HG02981 (cell line): ENCODE results near the gene MIOX.

ENCODE experiments used
- ATAC-seq: cut with Tn5 transposase; IDR thresholded peaks from one replicate; pipeline ENCODE4 v1.9.1; 2021; ENCODE audit warnings: mild to moderate bottlenecking, moderate library complexity; ENCODE audit not compliant: unreplicated experiment

Gene MIOX

DNA sequence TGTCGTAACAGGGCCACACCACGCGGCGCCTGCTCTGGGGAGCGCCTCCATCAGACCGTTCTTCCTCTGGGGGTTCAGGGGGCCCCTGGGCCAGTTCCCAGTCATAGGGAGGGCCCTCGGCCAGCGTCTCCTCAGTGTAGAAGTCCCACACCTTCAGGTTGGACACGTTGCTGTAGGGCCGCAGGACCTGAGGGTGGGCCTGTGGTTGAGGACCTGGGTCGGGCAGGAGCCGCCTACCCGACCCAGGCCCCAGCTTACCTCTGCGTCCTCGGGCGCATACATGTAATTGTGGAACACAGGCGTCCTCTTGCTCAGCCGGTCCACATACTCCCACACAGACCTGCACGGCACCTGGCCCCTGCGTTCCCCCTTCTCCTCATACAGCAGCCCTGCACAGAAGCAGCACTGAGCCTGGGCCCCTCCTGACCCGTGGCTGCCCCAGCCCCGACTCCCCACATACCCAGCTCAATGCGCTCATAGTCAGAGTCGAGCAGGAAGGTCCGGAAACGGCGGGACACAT lies 32.0 kb upstream of the MIOX start:
- ATAC-seq: no peak

DNA sequence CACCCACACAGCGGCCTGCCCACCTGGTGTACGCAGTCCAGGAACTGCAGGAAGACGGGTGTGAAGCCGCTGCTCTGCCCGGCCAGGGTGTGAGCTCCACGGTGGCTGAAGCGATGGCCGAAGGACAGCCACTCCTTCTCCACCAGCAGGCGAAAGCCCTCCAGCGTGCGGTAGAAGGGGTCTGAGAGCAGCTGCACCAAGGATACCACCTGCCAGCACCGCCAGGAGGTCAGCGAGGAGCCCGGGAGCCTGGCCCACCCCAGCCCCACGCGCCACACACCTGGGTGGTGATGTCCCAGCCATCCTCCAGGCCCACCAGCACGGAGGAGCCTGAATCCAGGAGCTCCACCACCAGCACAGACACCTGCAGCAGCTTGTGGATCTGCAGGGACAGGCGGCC lies 31.5 kb upstream of the MIOX start:
- no peak for ATAC-seq

DNA sequence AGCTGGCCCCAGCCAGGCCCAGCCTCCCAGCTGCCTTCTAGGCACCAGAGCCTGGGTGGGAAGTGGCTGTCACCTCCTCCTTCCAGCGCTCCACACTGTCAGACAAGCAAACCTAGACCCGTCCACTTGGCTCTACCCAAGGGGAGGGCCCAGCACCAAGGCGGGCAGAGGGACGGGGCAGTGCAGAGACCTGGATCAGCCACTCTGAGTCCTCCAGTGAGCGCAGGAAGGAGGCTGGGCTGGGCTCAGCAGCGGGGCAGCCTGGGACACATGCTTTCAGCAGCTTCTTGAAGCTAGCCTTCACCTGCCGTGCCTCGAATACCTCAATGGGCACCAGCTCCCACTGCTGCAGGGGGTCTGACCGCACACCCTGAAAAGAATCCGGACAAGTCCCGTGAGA lies 30.6 kb upstream of the MIOX start:
- no peak for ATAC-seq

DNA sequence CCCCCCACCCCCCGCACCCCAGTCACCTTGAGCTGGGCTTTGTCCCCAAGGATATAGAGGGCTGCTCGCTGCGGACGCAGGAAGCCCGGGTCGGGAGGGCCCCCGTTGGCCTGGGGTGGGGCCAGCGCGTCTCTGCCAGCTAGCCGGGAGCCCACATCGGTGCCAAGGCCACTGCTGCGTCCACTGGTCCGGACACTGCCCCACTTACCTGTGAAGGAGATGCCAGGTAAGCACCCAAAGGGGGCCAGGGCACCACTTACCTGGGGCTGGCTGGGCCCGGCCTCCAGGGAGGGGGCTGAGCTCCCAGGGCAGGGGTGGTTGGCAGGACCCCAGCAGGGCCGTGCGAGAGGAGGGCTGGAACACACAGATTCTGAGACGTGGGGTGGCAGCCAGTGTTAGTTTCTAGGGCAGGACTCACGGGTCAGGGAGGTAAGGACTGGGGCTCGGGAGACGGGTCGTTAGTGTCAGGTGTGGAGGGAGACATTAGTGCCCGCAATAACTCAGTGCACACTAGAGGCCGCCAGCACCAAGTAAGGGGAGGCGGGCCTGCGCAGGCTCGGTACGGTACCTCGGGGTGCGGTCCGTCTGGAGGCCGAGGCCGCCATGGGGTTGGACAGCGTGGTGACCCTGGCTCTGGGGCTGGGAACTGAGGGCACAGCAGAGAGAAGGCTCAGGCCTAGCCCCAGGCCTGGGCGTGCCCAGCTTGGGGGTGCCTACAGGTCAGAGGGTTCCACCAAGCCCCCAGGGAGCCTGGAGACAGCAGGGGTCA lies 30.0 kb upstream of the MIOX start:
- ATAC-seq: no peak

DNA sequence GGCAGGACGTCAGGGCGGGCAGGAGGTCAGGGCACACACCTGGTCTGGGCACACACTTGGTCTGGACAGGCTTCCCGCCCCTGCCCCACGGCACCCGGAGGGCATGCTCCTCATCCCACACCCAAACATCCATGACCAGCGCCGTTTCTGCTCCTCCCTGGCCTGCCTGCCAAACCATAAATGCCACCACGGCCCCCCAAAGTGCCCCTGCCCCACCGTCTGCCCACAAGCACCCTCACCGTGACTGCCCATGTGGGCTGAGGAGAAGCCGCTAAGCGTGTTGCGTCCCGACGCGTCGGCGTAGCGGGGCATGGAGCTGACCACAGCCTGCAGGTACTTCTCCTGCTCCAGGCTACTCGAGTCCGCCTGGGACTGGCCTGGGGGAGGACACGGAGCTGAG lies 27.6 kb upstream of the MIOX start:
- no peak for ATAC-seq

DNA sequence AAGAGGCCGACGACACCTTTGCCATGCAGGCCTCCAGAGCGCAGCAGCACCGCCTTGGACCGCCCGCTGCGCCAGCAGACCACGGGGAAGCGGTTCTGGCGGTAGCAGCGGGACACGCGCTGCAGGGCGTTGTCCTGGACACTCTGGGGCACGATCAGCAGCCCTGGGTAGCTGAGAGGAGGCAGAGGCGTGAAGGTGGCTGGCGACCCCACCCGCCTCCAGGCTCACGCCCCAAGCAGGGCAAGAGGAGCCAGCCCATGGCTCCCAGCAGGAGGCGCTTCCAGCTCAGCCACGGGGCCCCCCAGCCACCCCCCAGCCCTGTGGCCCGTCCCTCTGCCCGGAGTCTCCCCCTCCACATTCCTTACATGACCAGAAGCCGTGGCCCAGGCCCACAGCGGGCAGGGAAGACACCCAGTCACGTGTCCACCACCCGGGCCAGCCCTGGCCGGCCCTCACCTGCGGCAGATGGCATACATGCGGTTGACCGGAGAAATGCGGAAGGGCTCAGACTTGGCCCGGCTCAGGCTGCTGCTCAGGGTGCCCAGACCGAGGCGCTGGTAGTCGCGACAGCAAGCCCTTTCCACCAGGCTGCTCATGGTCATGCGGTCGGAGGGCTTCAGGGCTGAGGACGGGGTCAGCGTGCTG lies 27.0 kb upstream of the MIOX start:
- ATAC-seq: no peak

DNA sequence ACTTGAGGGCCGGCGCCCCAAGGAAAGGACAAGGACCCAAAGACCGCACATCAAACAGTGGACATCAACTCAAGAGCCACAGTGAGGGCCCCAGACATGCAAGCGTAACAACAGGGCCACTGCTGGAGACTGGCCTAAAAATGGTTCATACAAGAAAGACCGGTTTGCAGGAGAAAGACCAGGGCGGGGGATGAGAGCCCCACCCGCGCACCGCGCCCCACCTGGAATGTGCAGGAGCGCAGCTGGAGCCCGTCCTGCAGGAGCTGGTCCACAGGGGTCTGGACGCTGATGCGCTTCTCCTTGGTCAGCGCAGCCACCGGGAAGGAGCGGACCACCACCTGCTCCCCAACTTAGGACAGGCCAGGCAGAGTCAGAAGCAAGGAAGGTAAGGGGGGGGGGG lies 25.7 kb upstream of the MIOX start:
- no peak for ATAC-seq

DNA sequence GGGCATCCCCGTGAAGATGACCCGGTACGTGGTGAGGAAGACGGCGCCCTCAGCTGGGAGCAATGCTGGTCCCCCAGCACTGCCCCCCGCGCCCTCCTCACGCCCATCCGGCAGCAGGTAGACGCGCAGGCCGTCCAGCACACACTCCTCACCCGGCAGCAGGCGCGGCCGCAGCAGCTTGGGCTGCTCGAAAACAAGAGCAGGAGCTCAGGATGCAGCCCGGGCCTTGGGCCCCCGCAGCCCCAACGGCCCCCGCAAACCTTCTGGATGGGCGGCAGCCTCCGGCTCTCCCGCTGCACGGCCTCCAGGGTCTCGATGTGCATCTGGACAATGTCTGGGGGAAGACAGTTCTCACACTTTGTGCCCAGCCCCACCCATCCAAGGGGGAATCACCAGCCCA lies 25.1 kb upstream of the MIOX start:
- ATAC-seq: no peak

DNA sequence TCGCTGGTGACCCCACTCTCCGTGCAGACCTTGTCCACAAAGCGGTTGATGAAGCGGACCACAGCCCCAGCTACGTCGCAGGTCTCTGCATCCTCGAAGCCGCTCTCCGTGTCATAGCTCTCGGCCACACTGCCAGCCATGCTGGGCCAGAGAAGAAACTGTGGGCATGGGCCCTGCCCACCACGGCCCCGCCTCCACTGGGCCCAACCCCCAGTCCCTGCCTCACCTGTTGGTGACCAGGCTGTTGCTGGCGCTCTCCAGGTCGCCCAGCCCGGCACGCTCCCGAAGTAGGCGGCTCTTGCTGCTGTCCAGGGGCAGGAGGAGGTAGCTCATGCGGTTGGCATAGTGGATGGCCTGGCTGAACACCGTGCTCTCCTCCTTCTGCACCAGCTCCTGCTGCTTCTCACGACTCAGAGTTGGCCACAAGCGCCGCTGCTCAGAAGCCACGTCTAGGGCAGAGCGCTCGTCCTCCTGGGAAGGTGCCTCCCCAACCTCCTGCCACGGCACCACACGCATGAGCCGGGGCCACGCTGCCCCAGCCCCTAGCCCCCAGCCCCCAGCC lies 24.6 kb upstream of the MIOX start:
- ATAC-seq: no peak

DNA sequence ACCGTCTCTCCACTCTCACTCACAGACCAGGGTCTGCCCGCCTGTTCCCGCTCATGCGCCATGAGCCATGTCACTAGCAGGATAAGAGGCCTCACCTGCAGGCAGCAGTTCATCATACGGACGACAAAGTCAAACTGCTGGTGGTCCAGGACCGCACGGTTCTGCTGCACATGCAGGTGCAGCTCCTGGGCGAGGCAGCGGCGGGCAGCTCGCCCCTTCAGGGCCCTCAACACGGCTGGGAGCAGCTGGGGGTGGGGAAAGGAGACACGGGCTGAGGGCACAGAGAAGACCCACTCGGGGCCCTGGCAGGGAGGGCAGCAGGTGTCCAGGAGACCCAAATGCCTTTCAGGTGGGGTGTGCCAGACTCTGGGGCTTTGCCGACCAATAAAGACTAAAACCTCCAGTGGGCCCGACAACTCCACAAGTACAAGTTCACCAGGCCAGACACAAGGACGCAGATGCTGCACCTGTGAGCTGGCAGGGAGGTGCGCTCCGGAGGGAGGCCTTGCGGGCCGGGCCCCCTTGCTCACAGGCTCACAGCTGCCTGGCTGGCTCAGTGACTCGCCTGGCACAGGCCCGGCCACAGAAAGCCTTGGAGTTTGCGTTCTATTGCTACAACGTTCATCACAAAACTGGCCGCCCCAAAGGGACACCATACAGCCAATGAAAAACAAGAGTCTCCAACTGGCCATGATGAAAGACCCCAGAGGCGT lies 23.3 kb upstream of the MIOX start:
- no peak for ATAC-seq

DNA sequence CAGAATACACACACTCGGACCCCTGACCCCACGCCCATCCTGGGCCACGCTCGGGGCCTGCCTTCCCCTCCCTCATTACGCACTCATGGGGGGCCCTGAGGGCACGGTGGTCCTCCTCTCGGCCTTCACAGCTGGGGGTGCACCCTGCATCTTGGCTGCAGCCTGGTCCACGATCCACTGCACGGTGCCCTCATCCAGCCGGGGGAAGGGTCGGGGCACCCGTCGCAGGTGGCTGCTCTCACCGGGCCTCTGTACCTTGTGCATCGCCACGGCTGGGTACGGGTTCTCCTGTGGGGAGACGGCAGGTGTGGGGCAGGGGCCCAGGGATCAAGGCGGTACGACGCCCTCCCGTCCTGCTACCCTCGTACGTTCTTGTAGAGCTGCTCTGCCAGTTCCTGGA lies 22.2 kb upstream of the MIOX start:
- ATAC-seq: no peak

DNA sequence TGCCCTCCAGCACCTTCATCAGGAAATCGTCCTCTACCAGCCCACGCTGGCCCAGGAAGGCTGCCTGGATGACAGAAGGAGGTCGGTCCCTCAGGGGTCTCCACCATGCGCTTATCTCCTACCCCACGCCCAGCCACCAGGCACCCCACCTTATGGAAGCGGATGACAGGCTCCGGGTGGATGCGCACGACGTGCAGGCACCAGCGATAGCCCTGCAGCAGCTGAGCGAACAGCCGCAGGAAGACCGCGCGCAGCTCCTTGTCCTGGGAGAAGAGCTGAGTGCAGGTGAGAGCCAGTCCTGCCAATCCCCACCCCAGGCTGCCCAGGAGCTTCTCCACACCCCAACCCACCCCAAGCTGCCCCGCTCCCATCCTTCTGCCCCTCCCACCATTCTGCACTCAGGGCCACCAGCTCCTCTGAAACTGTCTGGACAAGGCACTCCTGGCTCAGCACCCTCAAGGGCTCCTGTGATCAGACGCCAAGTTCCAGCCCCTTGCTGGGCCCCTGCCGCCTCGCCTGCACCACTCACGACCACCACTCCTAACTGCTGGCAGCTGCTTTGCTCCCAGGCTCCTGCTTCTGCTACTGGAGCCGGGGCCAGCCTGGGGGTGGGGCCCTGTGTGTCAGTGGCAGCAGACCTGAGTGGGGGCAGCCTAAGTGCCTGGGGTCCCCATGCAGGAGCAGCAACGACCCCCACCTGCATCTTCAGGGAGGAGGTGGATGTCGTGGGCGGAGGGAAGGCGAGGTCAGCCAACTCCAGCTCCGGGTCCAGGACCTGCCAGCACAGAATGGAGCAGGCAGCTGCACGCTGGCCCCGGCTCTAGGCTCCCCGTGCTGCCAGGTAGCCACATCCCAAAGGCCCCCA lies 21.4 kb upstream of the MIOX start:
- no peak for ATAC-seq

DNA sequence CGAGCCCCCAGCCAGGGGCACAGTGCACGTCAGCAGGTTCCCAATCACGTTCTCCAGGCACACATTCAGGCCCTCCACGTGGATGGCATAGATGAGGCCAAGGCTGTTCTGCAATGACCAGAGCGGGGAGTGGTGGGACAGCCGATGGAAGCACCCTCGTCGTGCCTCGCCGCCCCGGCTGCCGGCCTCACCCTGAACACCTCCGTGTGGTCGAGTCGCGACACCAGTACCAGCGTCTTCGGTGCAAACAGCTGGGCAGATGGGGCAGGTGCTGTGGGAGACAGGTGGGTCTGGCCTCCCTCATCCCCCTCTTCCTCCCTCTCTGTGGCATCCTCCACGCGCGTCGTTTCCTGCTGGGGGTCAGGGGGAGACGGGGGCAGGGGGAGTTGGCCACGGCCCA lies 19.3 kb upstream of the MIOX start:
- no peak for ATAC-seq

DNA sequence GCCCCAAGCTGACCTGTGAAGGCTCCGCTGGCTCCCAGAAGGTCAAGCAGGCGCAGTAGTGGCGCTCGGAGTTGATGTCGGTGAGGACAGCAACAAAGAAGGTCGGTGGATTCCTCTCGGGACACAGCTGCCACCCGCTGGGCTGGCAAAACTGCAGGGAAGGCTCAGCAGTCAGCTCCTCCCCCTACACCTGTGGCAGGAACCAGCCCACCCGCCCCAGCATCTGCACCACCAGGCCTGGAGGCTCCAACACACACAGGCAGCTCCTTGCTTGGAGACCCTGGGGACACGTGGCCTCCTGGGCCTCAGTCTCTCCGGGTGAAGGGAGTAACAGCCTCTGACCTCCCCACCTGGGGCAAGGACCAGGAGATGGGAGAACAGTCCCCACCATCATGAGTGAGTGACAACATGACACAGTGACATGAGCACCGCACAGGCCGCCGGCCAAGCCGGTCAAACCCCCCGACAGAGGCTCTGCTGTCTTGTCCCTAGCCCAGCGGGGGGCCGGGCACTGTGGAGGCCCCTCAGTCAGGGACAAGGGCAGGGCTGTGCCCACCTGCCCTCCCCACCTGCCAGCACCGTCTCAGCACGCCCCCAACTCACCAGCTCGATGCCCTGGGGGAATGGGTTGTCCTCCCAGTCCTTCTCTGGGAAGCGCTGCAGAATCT lies 18.8 kb upstream of the MIOX start:
- ATAC-seq: no peak

DNA sequence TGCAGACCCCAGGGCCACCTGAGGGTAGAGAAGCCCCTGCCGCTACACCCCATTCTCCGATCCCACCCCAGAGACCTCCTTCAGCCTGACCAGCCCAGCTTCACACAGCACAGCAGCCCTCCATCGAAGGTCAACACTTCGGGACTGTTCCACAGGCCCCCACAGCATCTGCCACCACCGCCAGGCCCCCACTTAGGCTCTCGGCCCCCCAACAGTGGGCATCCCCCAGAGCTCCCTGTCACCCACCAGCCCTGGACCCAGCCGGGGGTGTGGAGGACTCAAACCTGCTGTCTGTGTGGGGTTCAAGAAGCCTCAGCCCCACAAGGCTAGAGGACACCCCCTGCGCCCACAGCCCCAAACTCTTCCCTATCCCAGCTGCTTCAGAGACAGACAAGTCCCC lies 18.0 kb upstream of the MIOX start:
- ATAC-seq: no peak

DNA sequence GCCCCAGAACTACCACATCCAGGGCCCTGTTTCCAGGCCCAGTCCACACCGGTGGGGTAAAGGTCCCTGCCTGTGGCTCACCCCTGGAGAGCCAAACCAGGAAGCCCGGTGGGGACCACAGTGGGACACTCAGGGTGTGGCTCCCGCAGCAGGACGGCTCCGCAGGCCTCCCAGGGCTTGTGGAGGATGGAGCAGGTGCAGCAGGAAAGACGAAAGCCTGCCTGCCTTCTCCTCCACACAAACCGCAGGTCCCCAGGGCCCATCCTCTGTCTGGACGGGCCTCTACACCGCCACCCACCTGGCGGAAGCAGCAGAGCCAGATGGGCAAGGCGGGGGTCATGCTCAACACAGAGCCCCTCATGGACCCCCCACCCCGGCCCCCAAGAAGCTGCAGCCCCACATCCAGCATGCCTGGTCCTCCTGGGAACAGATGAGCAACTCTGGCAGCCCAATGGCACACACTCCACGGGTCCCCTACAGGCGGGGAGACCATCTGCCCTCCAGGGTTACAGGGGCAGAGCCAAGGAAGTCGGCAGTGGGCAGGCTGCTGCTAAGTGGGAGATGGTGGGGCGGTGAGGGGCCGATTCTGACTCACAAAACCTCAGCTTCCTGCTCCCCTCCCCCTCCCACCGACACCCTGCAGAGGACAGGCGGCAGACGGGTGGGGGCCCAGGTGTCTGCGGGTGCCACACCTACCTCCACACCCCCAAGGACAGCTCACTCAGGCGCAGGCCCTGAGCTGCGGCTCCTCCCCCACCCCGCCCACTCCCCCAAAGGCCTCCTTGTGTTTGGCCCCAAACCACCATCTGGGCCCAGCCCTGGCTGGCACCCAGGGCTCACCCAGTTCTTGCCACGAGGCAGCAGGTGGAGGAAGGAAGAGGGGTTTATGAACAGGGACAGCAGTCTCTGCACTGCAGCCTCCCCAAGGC lies 17.0 kb upstream of the MIOX start:
- peak; percentile 48 for ATAC-seq

DNA sequence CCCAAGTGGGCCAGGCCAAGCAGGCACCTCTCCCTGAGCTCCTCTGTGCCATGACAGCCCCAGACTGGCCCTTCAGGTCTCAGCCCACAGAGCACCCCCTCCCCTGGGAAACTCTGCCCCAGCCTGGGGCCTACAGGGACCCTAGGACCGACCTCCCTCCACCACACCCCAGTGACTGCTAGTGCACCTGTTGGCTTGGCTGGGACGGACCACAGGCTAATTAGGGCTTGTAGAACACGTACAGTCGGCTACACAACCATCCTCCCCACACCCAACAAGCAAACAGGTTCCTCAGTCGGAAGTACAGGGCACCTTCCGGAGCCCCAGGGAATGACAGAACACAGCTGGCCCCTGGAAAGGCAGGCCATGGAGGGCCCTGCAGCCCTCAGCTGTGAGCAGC lies 16.2 kb upstream of the MIOX start:
- ATAC-seq: no peak

DNA sequence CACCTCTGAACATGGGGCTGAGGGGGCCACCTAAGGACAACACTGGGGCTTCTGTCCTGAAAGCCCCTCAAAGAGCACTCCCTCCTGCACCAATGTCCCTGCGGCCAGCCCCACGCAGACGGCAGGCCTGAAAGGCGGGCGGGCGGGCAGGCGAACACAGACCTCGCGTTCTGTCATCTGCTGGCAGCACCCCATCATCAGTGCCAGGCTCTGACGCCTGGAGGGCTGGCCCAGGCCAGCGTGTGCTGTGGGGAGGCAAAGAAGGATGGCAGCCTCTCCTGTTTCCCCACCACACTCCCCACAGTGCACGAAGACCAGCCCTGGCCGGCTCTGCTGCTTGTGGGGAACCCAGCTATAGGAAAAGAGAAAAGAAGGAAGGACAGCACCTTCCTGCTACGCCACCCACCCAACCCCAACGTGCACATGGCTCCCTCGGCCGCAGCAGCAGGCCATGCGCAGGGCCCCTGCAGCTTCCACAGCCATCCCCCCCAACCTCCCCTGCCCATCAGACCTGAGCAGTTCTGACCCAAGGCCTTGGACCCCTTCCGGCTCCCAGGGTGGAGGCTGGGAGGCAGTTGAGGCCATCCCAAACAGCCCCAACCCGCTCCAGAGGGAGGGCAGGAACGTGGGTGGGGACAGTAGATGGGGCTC lies 15.3 kb upstream of the MIOX start:
- no peak for ATAC-seq

DNA sequence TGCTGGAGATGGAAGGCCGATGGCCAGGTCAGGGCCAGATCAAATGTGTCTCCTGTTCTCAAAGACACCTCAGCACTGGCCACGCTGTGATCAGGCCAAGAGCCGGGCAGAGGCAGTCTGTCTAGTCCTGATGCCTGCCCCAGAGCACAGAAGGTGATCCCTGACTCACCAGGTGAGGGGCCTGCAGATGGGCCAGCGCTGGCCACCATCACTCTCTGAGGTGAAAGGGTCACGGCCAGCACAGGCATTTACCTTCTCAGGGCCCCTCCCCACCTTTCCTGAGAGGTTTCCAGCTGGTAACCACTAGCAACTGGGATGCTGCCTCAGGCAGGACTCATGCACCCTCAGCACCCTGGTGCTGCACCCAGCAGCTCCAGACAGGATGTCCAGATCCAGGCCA lies 14.7 kb upstream of the MIOX start:
- ATAC-seq: no peak
